Mucosa of descending colon (tissue), 3 donors: ENCODE measurements around the gene CXCL5. TPM values are rescaled to one million over a fixed set of nuclear protein-coding genes. Genes with fewer than 3 reads are reported as not detected.

Source experiments
- ATAC-seq: fragments of 200-7000 bp; cut with Tn5 transposase; one replicate; pipeline ENCODE4 v1.9.1; 2020; ENCODE audit warnings: mild to moderate bottlenecking, moderate library complexity
- DNase-seq, 3 donors: peaks; one replicate each; pipeline ENCODE4 v3.0.0-alpha.2; 2020
- H3K36me3 ChIP-seq: fragments of 200-600 bp; one replicate; pipeline ENCODE4 v1.8.0; 2021; ENCODE audit warnings: low read depth, mild to moderate bottlenecking
- H3K4me1 ChIP-seq: fragments of 200-600 bp; one replicate; pipeline ENCODE4 v1.8.0; 2021; ENCODE audit warnings: low read depth, mild to moderate bottlenecking
- H3K4me3 ChIP-seq: fragments of 200-600 bp; one replicate; pipeline ENCODE4 v1.8.0; 2021; ENCODE audit warnings: mild to moderate bottlenecking
- H3K9me3 ChIP-seq: fragments of 200-600 bp; one replicate; pipeline ENCODE4 v1.8.0; 2021; ENCODE audit warnings: mild to moderate bottlenecking
- intact Hi-C, 2 donors: fragments of 100-400 bp; cut with DNase I in 1 of 2; cut with micrococcal nuclease in 1 of 2; formaldehyde crosslinking; loops; one replicate each; pipeline versions ENCODE4 v1.11.0 to v1.11.1; 2022; cut with DNase I, micrococcal nuclease
- total RNA-seq, 3 donors: library from RNA; stranded (reverse); fragmentation: NEBNext Ultra II Directional in 2 of 3; extraction: Animal tissue kit (Norgen Biotek cat#: 25700) in 2 of 3; gene quantifications; one replicate each; pipeline versions ENCODE4 v1.2.1 to v1.2.4, GENCODE V29; 2021 to 2023
- TF ChIP-seq, protein P1 (sequence below): fragments of 200-600 bp; IDR thresholded peaks from one replicate; pipeline ENCODE4 v1.8.0; 2022; ENCODE audit warnings: antibody characterized with exemption, mild to moderate bottlenecking
- donor health status: DM: no; HTN: no; CAD: no; lungs with moderate emphysema.
- donor health status: DM: no; HTN: no; CAD: no.
- donor health status: DM: no; HTN: yes; CAD: no.

Gene CXCL5
- total RNA-seq, 3 donors from 2014 or later = 0.14 TPM; not detected in 2

DNA sequence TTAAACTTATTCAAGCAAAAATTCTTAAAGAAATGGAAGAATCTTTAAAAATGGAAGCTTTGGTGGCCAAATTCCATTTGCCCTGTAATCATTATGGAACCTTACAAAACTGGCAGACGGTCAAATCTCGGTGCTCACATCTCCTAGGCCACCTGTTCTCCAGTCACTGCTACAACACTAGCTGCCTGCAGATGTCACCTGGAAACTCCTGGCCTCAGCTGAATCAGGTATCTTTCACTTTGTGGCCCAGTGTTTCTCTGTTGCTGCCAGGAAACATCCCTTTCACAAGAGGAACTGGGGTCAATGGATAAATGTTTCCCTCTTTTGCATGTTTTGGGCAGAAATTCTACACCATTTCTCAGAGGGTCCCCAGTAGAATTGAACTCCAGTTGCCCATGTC is 44.2 kb upstream of the CXCL5 start:
- peak; percentile 52 for ATAC-seq
- no peak overlapping the region for H3K4me3 ChIP-seq
- intact Hi-C loops = no loop called here
- peak in 1 of 3 donors; percentile 61 for DNase-seq
- TF ChIP-seq, protein P1, sequence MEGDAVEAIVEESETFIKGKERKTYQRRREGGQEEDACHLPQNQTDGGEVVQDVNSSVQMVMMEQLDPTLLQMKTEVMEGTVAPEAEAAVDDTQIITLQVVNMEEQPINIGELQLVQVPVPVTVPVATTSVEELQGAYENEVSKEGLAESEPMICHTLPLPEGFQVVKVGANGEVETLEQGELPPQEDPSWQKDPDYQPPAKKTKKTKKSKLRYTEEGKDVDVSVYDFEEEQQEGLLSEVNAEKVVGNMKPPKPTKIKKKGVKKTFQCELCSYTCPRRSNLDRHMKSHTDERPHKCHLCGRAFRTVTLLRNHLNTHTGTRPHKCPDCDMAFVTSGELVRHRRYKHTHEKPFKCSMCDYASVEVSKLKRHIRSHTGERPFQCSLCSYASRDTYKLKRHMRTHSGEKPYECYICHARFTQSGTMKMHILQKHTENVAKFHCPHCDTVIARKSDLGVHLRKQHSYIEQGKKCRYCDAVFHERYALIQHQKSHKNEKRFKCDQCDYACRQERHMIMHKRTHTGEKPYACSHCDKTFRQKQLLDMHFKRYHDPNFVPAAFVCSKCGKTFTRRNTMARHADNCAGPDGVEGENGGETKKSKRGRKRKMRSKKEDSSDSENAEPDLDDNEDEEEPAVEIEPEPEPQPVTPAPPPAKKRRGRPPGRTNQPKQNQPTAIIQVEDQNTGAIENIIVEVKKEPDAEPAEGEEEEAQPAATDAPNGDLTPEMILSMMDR = peak; percentile 8
- H3K36me3 ChIP-seq = no peaks in the 10 kb centered on the region
- H3K9me3 ChIP-seq = peaks cover 6% of the 10 kb centered on the region
- no peaks in the 10 kb centered on the region for H3K4me1 ChIP-seq

- no peak for ATAC-seq
- intact Hi-C loops = no loop called here
- TF ChIP-seq, protein P1 = no peak
These were observed 42.9 kb upstream of the CXCL5 start for GRCh38 chr4:74041418-74041817.

GRCh38 chr4:74039315-74039763 is 40.9 kb upstream of the CXCL5 start:
- peak overlapping the region; percentile 44 for H3K4me3 ChIP-seq
- no peaks in the 10 kb centered on the region for H3K9me3 ChIP-seq
- DNase-seq (no peak), ATAC-seq (no peak)
- TF ChIP-seq, protein P1 = no peak
- no peaks in the 10 kb centered on the region for H3K4me1 ChIP-seq
- intact Hi-C loops = loop anchor here in 1 of 2 donors (10.0 kb wide), 1 partner anchor 175 kb away; the partner anchor contains the start of gene CXCL1
- no peaks in the 10 kb centered on the region for H3K36me3 ChIP-seq

More at GRCh38 chr4:74041418-74041817, 42.9 kb upstream of the CXCL5 start:
- no peak for DNase-seq
- Histone ChIP-seq H3K4me3 (no peak overlapping the region), H3K9me3 (no peaks in the 10 kb centered on the region), H3K36me3 (no peaks in the 10 kb centered on the region), H3K4me1 (no peaks in the 10 kb centered on the region)

DNA sequence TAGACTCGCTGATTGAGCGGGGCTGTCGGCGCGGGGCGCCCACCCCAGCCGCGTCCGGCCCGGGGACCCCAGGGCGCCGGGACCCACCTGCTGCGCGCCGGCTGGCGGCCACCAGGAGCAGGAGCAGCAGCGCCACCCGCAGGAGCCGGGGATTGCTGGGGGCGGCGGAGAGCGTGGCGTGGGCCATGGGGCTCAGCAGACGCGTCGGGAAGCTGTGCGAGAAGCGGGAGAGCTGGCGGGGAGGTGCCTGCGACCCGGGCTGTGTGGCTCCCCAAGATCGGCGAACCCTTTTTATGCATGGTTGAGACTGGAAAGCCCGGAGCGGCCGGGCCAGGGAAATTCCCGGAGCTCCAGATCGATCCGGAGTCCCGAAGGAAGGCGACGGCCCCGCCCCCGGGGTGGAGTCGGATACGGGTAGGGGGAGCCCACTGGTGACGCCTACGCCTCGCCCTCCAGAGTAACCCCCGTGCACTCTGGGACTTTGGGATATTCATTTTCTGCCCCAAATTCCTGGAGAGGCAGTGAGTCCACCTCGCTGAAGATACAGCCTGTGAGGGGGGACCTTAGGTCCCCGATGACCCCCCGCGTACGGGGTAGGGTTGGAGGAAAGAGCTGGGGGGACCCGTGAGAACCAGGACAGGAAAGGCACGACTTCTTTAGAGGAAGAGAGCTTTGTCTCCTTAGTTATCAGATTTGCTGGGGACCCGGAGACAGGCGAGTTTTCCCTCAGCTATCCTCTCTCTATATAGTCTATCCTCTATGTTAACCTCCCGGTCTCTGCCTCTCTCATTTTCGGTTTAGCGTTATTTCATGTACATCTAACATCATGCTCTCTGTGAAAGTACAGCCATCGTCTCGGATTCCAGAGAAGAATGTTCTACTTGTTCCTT is 40.2 kb upstream of the CXCL5 start, which contains the start of gene CXCL3:
Gene CXCL3 (minus strand): TSS at position 265 of the 890 bp plus-strand sequence. CDS start 78 bp downstream, at position 187.
- DNase-seq = peak; percentile 90 to 93 (median 92)
- intact Hi-C loops = loop anchor here in 1 of 2 donors (10.0 kb wide), 1 partner anchor 174 kb away; the partner anchor contains the start of gene CXCL1
- peak within 1 kb of the TSS; percentile 44 for H3K4me3 ChIP-seq
- peak; percentile 91 for ATAC-seq
- no peaks in the 10 kb centered on the region for H3K4me1 ChIP-seq
- H3K36me3 ChIP-seq = no peaks in the 10 kb centered on the region
- TF ChIP-seq, protein P1 = no peak
- no peaks in the 10 kb centered on the region for H3K9me3 ChIP-seq

- ATAC-seq (peak; percentile 10), DNase-seq (peak; percentile 45 to 62 (median 55))
- Histone ChIP-seq H3K4me3 (peak overlapping the region; percentile 44), H3K4me1 (no peaks in the 10 kb centered on the region), H3K36me3 (no peaks in the 10 kb centered on the region), H3K9me3 (no peaks in the 10 kb centered on the region)
- intact Hi-C loops = loop anchor here in 1 of 2 donors (10.0 kb wide), 1 partner anchor 173 kb away; the partner anchor contains the start of gene CXCL1
- TF ChIP-seq, protein P1 = no peak
These were observed 39.6 kb upstream of the CXCL5 start for GRCh38 chr4:74038086-74038424.
